ENCODE data around the gene PHB1. TPM values are rescaled to one million over a fixed set of nuclear protein-coding genes. Genes with fewer than 3 reads are reported as not detected.
A peak's percentile ranks its signal among the peaks of the same experiment; 100 is the strongest.

Gene PHB1
- total RNA-seq, 1 experiment from 2014 or later: 325 TPM

- Mint-ChIP-seq H3K36me3 (ENCODE audit: insufficient read depth in 1 of 3, low read depth in 3 of 3) (no peaks in the 10 kb centered on the region; a peak in 1 of 7 replicates), H3K9me3 (peaks cover 0 to 4% of the 10 kb centered on the region in 2 experiments; a peak in 1 of 5 replicates), H3K27ac (no peak overlapping the region; a peak in 1 of 7 replicates), H3K4me3 (peak overlapping the region; percentile 54 to 58; a peak in 4 of 5 replicates), H3K4me1 (peaks cover 38 to 45% of the 10 kb centered on the region in 2 experiments), H3K27me3 (ENCODE audit: low read depth) (peaks cover 75% of the 10 kb centered on the region)
- H2AK5ac ChIP-seq (ENCODE audit: insufficient read length, low read length): no peak overlapping the region
- no peak overlapping the region for H2BK12ac ChIP-seq (ENCODE audit: insufficient read length, low read depth, low read length)
- no peaks in the 10 kb centered on the region for H3K79me1 ChIP-seq (ENCODE audit: insufficient read depth, low read depth, low read length, poor library complexity, severe bottlenecking)
- H3K4me1 ChIP-seq (ENCODE audit: insufficient read depth, low read length): peaks cover 6% of the 10 kb centered on the region; the same call in 1 of the 2 replicates
- H3T11ph ChIP-seq (ENCODE audit: low read length): no peak overlapping the region
- H2BK120ac ChIP-seq (ENCODE audit: low read depth, low read length, poor library complexity, severe bottlenecking): no peak overlapping the region
- H4K5ac ChIP-seq (ENCODE audit: insufficient read length, low read depth, low read length): no peak overlapping the region
- H3K27me3 ChIP-seq (ENCODE audit: insufficient read depth, low read length): no peaks in the 10 kb centered on the region
- no peak overlapping the region for H3K4me2 ChIP-seq (ENCODE audit: insufficient read depth, insufficient read length, low read length)
- no peak overlapping the region for H3K14ac ChIP-seq (ENCODE audit: insufficient read depth, low read length)
- no peaks in the 10 kb centered on the region for H3K79me2 ChIP-seq (ENCODE audit: insufficient read depth, low read length)
- TF ChIP-seq, protein P1, sequence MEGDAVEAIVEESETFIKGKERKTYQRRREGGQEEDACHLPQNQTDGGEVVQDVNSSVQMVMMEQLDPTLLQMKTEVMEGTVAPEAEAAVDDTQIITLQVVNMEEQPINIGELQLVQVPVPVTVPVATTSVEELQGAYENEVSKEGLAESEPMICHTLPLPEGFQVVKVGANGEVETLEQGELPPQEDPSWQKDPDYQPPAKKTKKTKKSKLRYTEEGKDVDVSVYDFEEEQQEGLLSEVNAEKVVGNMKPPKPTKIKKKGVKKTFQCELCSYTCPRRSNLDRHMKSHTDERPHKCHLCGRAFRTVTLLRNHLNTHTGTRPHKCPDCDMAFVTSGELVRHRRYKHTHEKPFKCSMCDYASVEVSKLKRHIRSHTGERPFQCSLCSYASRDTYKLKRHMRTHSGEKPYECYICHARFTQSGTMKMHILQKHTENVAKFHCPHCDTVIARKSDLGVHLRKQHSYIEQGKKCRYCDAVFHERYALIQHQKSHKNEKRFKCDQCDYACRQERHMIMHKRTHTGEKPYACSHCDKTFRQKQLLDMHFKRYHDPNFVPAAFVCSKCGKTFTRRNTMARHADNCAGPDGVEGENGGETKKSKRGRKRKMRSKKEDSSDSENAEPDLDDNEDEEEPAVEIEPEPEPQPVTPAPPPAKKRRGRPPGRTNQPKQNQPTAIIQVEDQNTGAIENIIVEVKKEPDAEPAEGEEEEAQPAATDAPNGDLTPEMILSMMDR (conservative IDR thresholded peaks at IDR 0.05): no peak
- no peaks in the 10 kb centered on the region for H4K20me1 ChIP-seq (ENCODE audit: control insufficient read depth, insufficient read depth, insufficient read length)
- no peak overlapping the region for H2BK20ac ChIP-seq (ENCODE audit: low read depth, low read length, poor library complexity, severe bottlenecking)
- H3K4ac ChIP-seq (ENCODE audit: low read depth, low read length): no peak overlapping the region
- H3K9me3 ChIP-seq (ENCODE audit: control insufficient read depth, low read depth, low read length): no peaks in the 10 kb centered on the region
- no peak overlapping the region for H4K8ac ChIP-seq (replicated peaks; ENCODE audit: insufficient read length, low read depth, low read length)
- no peak overlapping the region for H4K91ac ChIP-seq (ENCODE audit: insufficient read length, low read depth, low read length)
- H3K56ac ChIP-seq (ENCODE audit: insufficient read length, low read depth, low read length): no peak overlapping the region
- H3K23me2 ChIP-seq (ENCODE audit: insufficient read length, low read depth, low read length, poor library complexity, severe bottlenecking): peaks cover 8% of the 10 kb centered on the region
- no CpG with 5 or more reads among the region's 9 CpGs for WGBS (ENCODE audit: extremely low coverage, insufficient read length, low lambda C conversion rate)
- no peak overlapping the region for H3K18ac ChIP-seq (ENCODE audit: insufficient read length, low read depth, low read length)
- DNase-seq: peak; percentile 26
- H3K27ac ChIP-seq (ENCODE audit: insufficient read length, low read depth, low read length): no peak overlapping the region
- H3K9ac ChIP-seq (ENCODE audit: extremely low read depth, insufficient read length, low read length): no peak overlapping the region
- H2BK5ac ChIP-seq (ENCODE audit: insufficient read length, low read length): no peak overlapping the region
- no peak overlapping the region for H2AFZ ChIP-seq (ENCODE audit: low read length)
- H3K23ac ChIP-seq (ENCODE audit: insufficient read length, low read depth, low read length): no peak overlapping the region
- no peak overlapping the region for H2BK15ac ChIP-seq (ENCODE audit: low read depth, low read length)
Observed at GRCh38 chr17:49439673-49440571, 25.2 kb upstream of the PHB1 start.

Data from H9 (cell line).